Loucy (cell line): ENCODE data around the gene FHIT.
A peak's percentile ranks its signal among the peaks of the same experiment; 100 is the strongest.

Experiments used
- H2AFZ ChIP-seq: fragments of 200-600 bp; sonication (generic); 2 replicates; pipeline ENCODE4 v1.6.0; 2016; ENCODE audit warnings: antibody characterized with exemption, mild to moderate bottlenecking, low read length, moderate library complexity
- H3F3A ChIP-seq: fragments of 200-600 bp; 2 replicates; pipeline ENCODE4 v1.6.0; 2016; ENCODE audit warnings: antibody characterized with exemption, low read depth, mild to moderate bottlenecking
- H3K27me3 ChIP-seq: fragments of 200-600 bp; sonication (generic); 2 replicates; pipeline ENCODE4 v1.6.1; 2014; ENCODE audit warnings: low read length, mild to moderate bottlenecking; ENCODE audit not compliant: insufficient read depth, poor library complexity, severe bottlenecking
- H3K36me3 ChIP-seq: fragments of 200-600 bp; sonication (generic); 2 replicates; pipeline ENCODE4 v1.6.1; 2016; ENCODE audit warnings: low read length; ENCODE audit not compliant: insufficient read depth
- H3K4me1 ChIP-seq: fragments of 200-600 bp; sonication (generic); 2 replicates; pipeline ENCODE4 v1.5.1; 2014; ENCODE audit warnings: low read length, mild to moderate bottlenecking; ENCODE audit not compliant: insufficient read depth, poor library complexity, severe bottlenecking
- H3K4me2 ChIP-seq: fragments of 200-600 bp; sonication (generic); 2 replicates; pipeline ENCODE4 v1.6.0; 2014; ENCODE audit warnings: antibody characterized with exemption, low read length, low read depth, mild to moderate bottlenecking; ENCODE audit not compliant: poor library complexity, severe bottlenecking
- H3K4me3 ChIP-seq: fragments of 200-600 bp; sonication (generic); 2 replicates; pipeline ENCODE4 v1.5.1; 2014; ENCODE audit warnings: low read length, mild to moderate bottlenecking, mixed read lengths; ENCODE audit not compliant: poor library complexity, severe bottlenecking
- H3K79me2 ChIP-seq: fragments of 200-600 bp; sonication (generic); 2 replicates; pipeline ENCODE4 v1.6.1; 2014; ENCODE audit warnings: low read length; ENCODE audit not compliant: insufficient read depth
- H3K9ac ChIP-seq: fragments of 200-600 bp; sonication (generic); 2 replicates; pipeline ENCODE4 v1.6.0; 2014; ENCODE audit warnings: mild to moderate bottlenecking, low read depth, low read length, moderate library complexity; ENCODE audit not compliant: poor library complexity, severe bottlenecking
- H3K9me2 ChIP-seq: fragments of 200-600 bp; sonication (generic); replicated peaks from 2 replicates; pipeline ENCODE4 v1.6.1; 2016; ENCODE audit warnings: low read depth, low read length, mixed read lengths
- H3K9me3 ChIP-seq: fragments of 200-600 bp; sonication (generic); 2 replicates; pipeline ENCODE4 v1.6.1; 2014; ENCODE audit warnings: mild to moderate bottlenecking, antibody characterized with exemption, low read length, low read depth; ENCODE audit not compliant: insufficient read depth
- H4K20me1 ChIP-seq: fragments of 200-600 bp; sonication (generic); 2 replicates; pipeline ENCODE4 v1.6.0; 2014; ENCODE audit warnings: antibody characterized with exemption, low read length, mild to moderate bottlenecking; ENCODE audit not compliant: insufficient read depth, poor library complexity, severe bottlenecking
- EZH2phosphoT487 ChIP-seq: fragments of 200-600 bp; IDR thresholded peaks from 2 replicates; pipeline ENCODE4 v1.6.1; 2018; ENCODE audit warnings: antibody characterized with exemption, mild to moderate bottlenecking, moderate library complexity, borderline replicate concordance
- TF ChIP-seq, protein P1 (sequence below): fragments of 200-600 bp; sonication (generic); conservative IDR thresholded peaks from 2 replicates; pipeline ENCODE4 v1.5.1; 2014; ENCODE audit warnings: mild to moderate bottlenecking, antibody characterized with exemption, low read length

Gene FHIT

DNA sequence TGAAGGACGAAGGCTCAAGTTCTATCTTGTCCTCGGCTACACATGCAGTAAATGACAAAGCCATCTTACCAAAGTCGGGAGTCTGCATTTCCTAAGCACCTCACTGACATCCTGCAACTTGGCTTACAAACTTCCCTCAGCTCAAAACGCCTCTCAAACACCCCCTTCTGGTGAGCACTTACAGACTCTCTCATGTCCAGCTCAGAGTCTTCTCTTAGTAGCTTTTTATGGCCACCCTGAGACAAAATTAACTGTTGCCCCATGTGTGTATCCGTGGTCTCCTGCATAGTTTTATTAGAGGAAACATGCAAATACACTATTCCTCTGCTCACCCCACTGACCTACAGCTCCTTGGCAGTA lies 819.7 kb downstream of the FHIT start:
- TF ChIP-seq EZH2phosphoT487: no peak
- TF ChIP-seq, protein P1, sequence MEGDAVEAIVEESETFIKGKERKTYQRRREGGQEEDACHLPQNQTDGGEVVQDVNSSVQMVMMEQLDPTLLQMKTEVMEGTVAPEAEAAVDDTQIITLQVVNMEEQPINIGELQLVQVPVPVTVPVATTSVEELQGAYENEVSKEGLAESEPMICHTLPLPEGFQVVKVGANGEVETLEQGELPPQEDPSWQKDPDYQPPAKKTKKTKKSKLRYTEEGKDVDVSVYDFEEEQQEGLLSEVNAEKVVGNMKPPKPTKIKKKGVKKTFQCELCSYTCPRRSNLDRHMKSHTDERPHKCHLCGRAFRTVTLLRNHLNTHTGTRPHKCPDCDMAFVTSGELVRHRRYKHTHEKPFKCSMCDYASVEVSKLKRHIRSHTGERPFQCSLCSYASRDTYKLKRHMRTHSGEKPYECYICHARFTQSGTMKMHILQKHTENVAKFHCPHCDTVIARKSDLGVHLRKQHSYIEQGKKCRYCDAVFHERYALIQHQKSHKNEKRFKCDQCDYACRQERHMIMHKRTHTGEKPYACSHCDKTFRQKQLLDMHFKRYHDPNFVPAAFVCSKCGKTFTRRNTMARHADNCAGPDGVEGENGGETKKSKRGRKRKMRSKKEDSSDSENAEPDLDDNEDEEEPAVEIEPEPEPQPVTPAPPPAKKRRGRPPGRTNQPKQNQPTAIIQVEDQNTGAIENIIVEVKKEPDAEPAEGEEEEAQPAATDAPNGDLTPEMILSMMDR: peak; percentile 57
- Histone ChIP-seq H3K9me3 (no peaks in the 10 kb centered on the region), H3K79me2 (no peaks in the 10 kb centered on the region), H4K20me1 (no peaks in the 10 kb centered on the region), H3K36me3 (no peaks in the 10 kb centered on the region), H3K27me3 (no peaks in the 10 kb centered on the region), H3K4me1 (peaks cover 22% of the 10 kb centered on the region), H3K9me2 (no peaks in the 10 kb centered on the region), H3K4me3 (no peak overlapping the region), H3K9ac (no peak overlapping the region), H3F3A (no peaks in the 10 kb centered on the region), H2AFZ (no peak overlapping the region), H3K4me2 (peak overlapping the region; percentile 21)

DNA sequence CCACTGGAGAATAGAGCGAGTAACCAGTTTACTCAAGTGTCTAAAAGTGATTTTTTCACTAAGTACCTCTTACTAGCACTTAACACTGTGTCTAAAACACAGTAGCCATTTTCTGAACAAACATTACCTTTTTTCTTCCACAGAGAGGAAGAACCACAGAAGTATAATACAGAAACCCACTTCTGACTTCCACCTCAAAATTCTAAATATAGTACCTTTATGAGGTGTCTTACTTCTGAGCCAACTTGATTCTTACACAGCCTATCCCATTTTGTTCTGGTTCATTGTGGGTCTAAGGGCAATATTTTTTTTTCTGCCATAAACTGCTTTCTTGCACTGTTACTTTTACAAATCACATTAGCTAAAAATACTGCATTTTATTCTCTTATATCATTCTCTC lies 821.0 kb downstream of the FHIT start:
- H4K20me1 ChIP-seq: no peaks in the 10 kb centered on the region
- no peaks in the 10 kb centered on the region for H3K27me3 ChIP-seq
- H3K79me2 ChIP-seq: no peaks in the 10 kb centered on the region
- H3K9ac ChIP-seq: no peak overlapping the region
- H3K9me2 ChIP-seq: no peaks in the 10 kb centered on the region
- 0 out of 2 replicates have a peak overlapping the region, but pooled peaks have one; percentile 24 for H2AFZ ChIP-seq
- no peak overlapping the region for H3K4me3 ChIP-seq
- H3F3A ChIP-seq: no peaks in the 10 kb centered on the region
- H3K9me3 ChIP-seq: no peaks in the 10 kb centered on the region
- no peaks in the 10 kb centered on the region for H3K36me3 ChIP-seq
- H3K4me2 ChIP-seq: peak overlapping the region; percentile 35
- H3K4me1 ChIP-seq: peaks cover 22% of the 10 kb centered on the region
- TF ChIP-seq EZH2phosphoT487: no peak
- TF ChIP-seq, protein P1: no peak

DNA sequence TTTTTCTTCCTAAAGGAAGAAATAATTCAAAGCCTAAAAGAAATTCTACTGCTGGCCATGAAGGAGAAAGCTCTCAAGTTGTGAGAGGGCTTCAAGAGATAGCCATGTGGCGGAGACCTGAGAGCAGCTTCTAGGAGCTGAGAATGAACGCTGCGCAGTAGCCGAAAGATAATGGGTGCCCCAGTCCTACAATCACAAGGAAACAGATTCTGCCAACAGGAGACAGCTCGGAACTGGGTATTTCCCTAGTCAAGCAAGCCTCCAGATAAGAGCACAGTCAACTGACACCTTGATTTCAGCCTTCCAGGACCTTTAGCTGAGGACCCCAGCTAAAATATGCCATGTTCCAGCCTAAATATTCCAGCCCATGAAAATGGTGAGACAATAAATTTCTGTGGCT lies 824.1 kb downstream of the FHIT start:
- no peaks in the 10 kb centered on the region for H3K9me3 ChIP-seq
- H3K4me1 ChIP-seq: peaks cover 22% of the 10 kb centered on the region

More for the DNA sequence above, 824.1 kb downstream of the FHIT start:
- no peak overlapping the region for H3K4me3 ChIP-seq
- no peaks in the 10 kb centered on the region for H3K79me2 ChIP-seq
- no peak overlapping the region for H3K9ac ChIP-seq
- TF ChIP-seq, protein P1: no peak
- no peak for TF ChIP-seq EZH2phosphoT487
- no peaks in the 10 kb centered on the region for H3K27me3 ChIP-seq
- H2AFZ ChIP-seq: no peak overlapping the region
- H3K36me3 ChIP-seq: no peaks in the 10 kb centered on the region
- H3F3A ChIP-seq: no peaks in the 10 kb centered on the region
- H3K9me2 ChIP-seq: no peaks in the 10 kb centered on the region
- no peak overlapping the region for H3K4me2 ChIP-seq
- H4K20me1 ChIP-seq: no peaks in the 10 kb centered on the region
